ENCODE results near the gene MCM8.

Gene MCM8

GRCh38 chr20:5949943-5950270 lies 545 bp upstream of the MCM8 start:
- no peak for DNase-seq

GRCh38 chr20:5967469-5967868 lies 17.0 kb downstream of the MCM8 start:
- DNase-seq, result no peak

GRCh38 chr20:5968462-5968861 lies 18.0 kb downstream of the MCM8 start:
- no peak for DNase-seq

- DNase-seq, result no peak
These were observed 19.0 kb downstream of the MCM8 start for GRCh38 chr20:5969348-5969935.

GRCh38 chr20:5969940-5970339 lies 19.5 kb downstream of the MCM8 start:
- DNase-seq, result no peak

GRCh38 chr20:5970381-5970780 lies 19.9 kb downstream of the MCM8 start:
- no peak for DNase-seq

- no peak for DNase-seq
These were observed 20.8 kb downstream of the MCM8 start for GRCh38 chr20:5971203-5971602.

GRCh38 chr20:5973172-5973571 lies 22.7 kb downstream of the MCM8 start:
- DNase-seq, result no peak

- DNase-seq, result no peak
These were observed 23.5 kb downstream of the MCM8 start for GRCh38 chr20:5973971-5974370.

GRCh38 chr20:5974531-5974930 lies 24.1 kb downstream of the MCM8 start:
- DNase-seq, result no peak

- DNase-seq, result no peak
These were observed 25.3 kb downstream of the MCM8 start for GRCh38 chr20:5975778-5976177.

- DNase-seq, result no peak
These were observed 26.8 kb downstream of the MCM8 start for GRCh38 chr20:5977223-5977622.

GRCh38 chr20:5977975-5978374 lies 27.5 kb downstream of the MCM8 start:
- no peak for DNase-seq

GRCh38 chr20:5979801-5980200 lies 29.3 kb downstream of the MCM8 start:
- DNase-seq, result no peak

GRCh38 chr20:5980720-5981538 lies 30.5 kb downstream of the MCM8 start:
- no peak for DNase-seq

GRCh38 chr20:5987383-5987782 lies 36.9 kb downstream of the MCM8 start:
- no peak for DNase-seq

- DNase-seq, result no peak
These were observed 39.1 kb downstream of the MCM8 start for GRCh38 chr20:5989539-5989938.

- no peak for DNase-seq
These were observed 40.5 kb downstream of the MCM8 start for GRCh38 chr20:5990946-5991345.

GRCh38 chr20:5991623-5992441 lies 41.4 kb downstream of the MCM8 start:
- DNase-seq, result no peak

- DNase-seq, result no peak
These were observed 46.3 kb downstream of the MCM8 start for GRCh38 chr20:5996765-5997164.

GRCh38 chr20:5999783-6000182 lies 49.3 kb downstream of the MCM8 start:
- DNase-seq, result no peak

- DNase-seq, result no peak
These were observed 50.4 kb downstream of the MCM8 start for GRCh38 chr20:6000871-6001270.

GRCh38 chr20:6006603-6006949 lies 56.1 kb downstream of the MCM8 start:
- no peak for DNase-seq

- DNase-seq, result no peak
These were observed 56.7 kb downstream of the MCM8 start for GRCh38 chr20:6007094-6007528.

Data from DMS 273 treated with DMSO at 0.1 percent for 48 hours (cell line).